Kidney (tissue), 14 donors: ENCODE measurements around the gene TFB1M. TPM values are rescaled to one million over a fixed set of nuclear protein-coding genes. Genes with fewer than 3 reads are reported as not detected.
"Not testable (repeated sequence)": the region's sequence is repeated elsewhere in the genome, so short reads cannot be mapped to it uniquely, and the experiment has no call there.

Experiments used
- DNase-seq, 5 donors: peaks; one replicate each; pipeline ENCODE4 v3.0.0-alpha.2; 2013 to 2020
- FAIRE-seq: peaks from 2 replicates; lab custom pipeline; 2012; peaks lifted over from hg19 to GRCh38; lab: Jason Lieb, UNC
- H3K27ac ChIP-seq, 2 donors: one replicate each; pipeline ENCODE4 v1.7.0; 2013; ENCODE audit warnings: low read depth in 2 of 2, low read length in 2 of 2, inconsistent platforms in 1 of 2
- H3K27me3 ChIP-seq: one replicate; pipeline ENCODE4 v1.7.1; 2013; ENCODE audit warnings: low read length, inconsistent platforms; ENCODE audit not compliant: control insufficient read depth, insufficient read depth
- H3K36me3 ChIP-seq, 3 donors: one replicate each; pipeline versions ENCODE4 v1.7.0 to v1.7.1; 2013; ENCODE audit warnings: low read length in 3 of 3, control low read depth in 1 of 3, inconsistent platforms in 1 of 3; ENCODE audit not compliant: insufficient read depth in 3 of 3, control insufficient read depth in 2 of 3
- H3K4me1 ChIP-seq, 3 donors: one replicate each; pipeline versions ENCODE4 v1.7.0 to v1.7.1; 2013; ENCODE audit warnings: low read length in 3 of 3, inconsistent platforms in 1 of 3, low read depth in 1 of 3; ENCODE audit not compliant: control insufficient read depth in 2 of 3, insufficient read depth in 2 of 3
- H3K4me3 ChIP-seq, 3 donors: one replicate each; pipeline versions ENCODE4 v1.7.0 to v1.8.1; 2013; ENCODE audit warnings: low read length in 3 of 3, control low read depth in 1 of 3, inconsistent platforms in 1 of 3
- H3K9ac ChIP-seq, 3 donors: one replicate each; pipeline versions ENCODE4 v1.7.0 to v1.7.1; 2013; ENCODE audit warnings: low read length in 3 of 3, control low read depth in 1 of 3, inconsistent platforms in 1 of 3
- H3K9me3 ChIP-seq, 3 donors: one replicate each; pipeline versions ENCODE4 v1.7.0 to v1.7.1; 2013; ENCODE audit warnings: low read length in 3 of 3, control low read depth in 1 of 3, inconsistent platforms in 1 of 3; ENCODE audit not compliant: control insufficient read depth in 2 of 3, insufficient read depth in 1 of 3
- intact Hi-C: fragments of 100-400 bp; cut with DNase I; formaldehyde crosslinking; loops from one replicate; pipeline ENCODE4 v1.11.1; 2022
- polyA plus RNA-seq: library from polyadenylated mRNA; stranded (reverse); fragments of 350-450 nt; fragmentation: Illumina TruSeq; extraction: RNeasy Lipid Tissue Mini Kit (QIAGEN cat#74804); gene quantifications from one replicate; pipeline ENCODE4 v1.2.3, GENCODE V29; 2014; ENCODE audit warnings: low read depth, low replicate concordance; ENCODE audit not compliant: insufficient read depth
- total RNA-seq: library from RNA; stranded (reverse); fragmentation: NEBNext Ultra II Directional; extraction: Animal tissue kit (Norgen Biotek cat#: 25700); gene quantifications from one replicate; pipeline ENCODE4 v1.2.1, GENCODE V29; 2021
- TF ChIP-seq, protein P1 (sequence below): IDR thresholded peaks from 3 replicates; pipeline ENCODE4 v1.5.1; 2012; ENCODE audit warnings: mild to moderate bottlenecking, moderate library complexity, borderline replicate concordance; ENCODE audit not compliant: insufficient read depth; ENCODE audit errors: extremely low read depth
- donor health status: control.
- donor health status: control.
- donor health status: control.
- donor health status: control.
- donor health status: control.
- donor health status: DM: yes; HTN: yes; CAD: no.
- donor health status: Normal renal cell carcinoma (clear cell type).

The TFB1M gene
- total and polyA plus RNA-seq, 2 donors from 2014 or later: 16.3 to 28.1 TPM

GRCh38 chr6:155219858-155220301, 94.4 kb downstream of the TFB1M start:
- Histone ChIP-seq H3K27ac (no peak overlapping the region), H3K4me3 (no peak overlapping the region), H3K27me3 (no peaks in the 10 kb centered on the region), H3K9me3 (no peaks in the 10 kb centered on the region), H3K4me1 (no peaks in the 10 kb centered on the region), H3K9ac (no peak overlapping the region), H3K36me3 (no peaks in the 10 kb centered on the region)
- intact Hi-C loops: no loop called here
- no peak for FAIRE-seq
- DNase-seq: no peak
- TF ChIP-seq, protein P1, sequence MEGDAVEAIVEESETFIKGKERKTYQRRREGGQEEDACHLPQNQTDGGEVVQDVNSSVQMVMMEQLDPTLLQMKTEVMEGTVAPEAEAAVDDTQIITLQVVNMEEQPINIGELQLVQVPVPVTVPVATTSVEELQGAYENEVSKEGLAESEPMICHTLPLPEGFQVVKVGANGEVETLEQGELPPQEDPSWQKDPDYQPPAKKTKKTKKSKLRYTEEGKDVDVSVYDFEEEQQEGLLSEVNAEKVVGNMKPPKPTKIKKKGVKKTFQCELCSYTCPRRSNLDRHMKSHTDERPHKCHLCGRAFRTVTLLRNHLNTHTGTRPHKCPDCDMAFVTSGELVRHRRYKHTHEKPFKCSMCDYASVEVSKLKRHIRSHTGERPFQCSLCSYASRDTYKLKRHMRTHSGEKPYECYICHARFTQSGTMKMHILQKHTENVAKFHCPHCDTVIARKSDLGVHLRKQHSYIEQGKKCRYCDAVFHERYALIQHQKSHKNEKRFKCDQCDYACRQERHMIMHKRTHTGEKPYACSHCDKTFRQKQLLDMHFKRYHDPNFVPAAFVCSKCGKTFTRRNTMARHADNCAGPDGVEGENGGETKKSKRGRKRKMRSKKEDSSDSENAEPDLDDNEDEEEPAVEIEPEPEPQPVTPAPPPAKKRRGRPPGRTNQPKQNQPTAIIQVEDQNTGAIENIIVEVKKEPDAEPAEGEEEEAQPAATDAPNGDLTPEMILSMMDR: no peak

DNA sequence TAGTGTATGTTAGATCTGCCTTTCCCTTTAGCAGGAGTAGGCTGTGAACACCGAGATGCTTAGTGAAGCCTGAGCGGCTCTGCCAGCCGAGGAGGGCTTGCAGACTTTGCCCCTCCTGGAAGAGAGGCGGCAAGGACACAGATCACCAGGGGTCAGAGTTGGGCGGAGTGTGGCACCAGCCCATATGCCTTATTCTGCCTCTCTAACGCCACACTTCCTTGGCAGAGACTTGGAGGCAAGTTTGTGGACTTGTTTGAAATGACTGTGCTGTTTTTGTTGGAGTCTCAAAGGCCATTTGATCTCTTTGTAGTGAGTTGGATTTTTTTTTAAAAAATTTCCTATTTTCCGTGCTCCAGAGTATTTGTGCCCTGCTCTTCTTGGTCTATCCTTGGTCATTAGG, 95.0 kb downstream of the TFB1M start:
- intact Hi-C loops: no loop called here
- DNase-seq (no peak), FAIRE-seq (no peak)
- no peaks in the 10 kb centered on the region for H3K27me3 ChIP-seq
- no peak overlapping the region for H3K4me3 ChIP-seq
- H3K27ac ChIP-seq: no peak overlapping the region
- TF ChIP-seq, protein P1: no peak
- no peak overlapping the region for H3K9ac ChIP-seq
- no peaks in the 10 kb centered on the region for H3K36me3 ChIP-seq
- no peaks in the 10 kb centered on the region for H3K9me3 ChIP-seq
- no peaks in the 10 kb centered on the region for H3K4me1 ChIP-seq

- H3K27ac ChIP-seq, H3K4me1 ChIP-seq, H3K36me3 ChIP-seq, H3K27me3 ChIP-seq, FAIRE-seq, H3K9me3 ChIP-seq, H3K4me3 ChIP-seq, H3K9ac ChIP-seq, intact Hi-C loops, DNase-seq: not testable (repeated sequence)
Measured at GRCh38 chr6:155218711-155219110, 95.6 kb downstream of the TFB1M start.

- Histone ChIP-seq H3K9ac (no peak overlapping the region), H3K36me3 (no peaks in the 10 kb centered on the region), H3K4me1 (peaks cover 0 to 2% (median 0%) of the 10 kb centered on the region in 3 donors), H3K27me3 (no peaks in the 10 kb centered on the region), H3K4me3 (no peak overlapping the region), H3K27ac (no peak overlapping the region), H3K9me3 (no peaks in the 10 kb centered on the region)
- DNase-seq (no peak), FAIRE-seq (no peak)
- intact Hi-C loops: no loop called here
- TF ChIP-seq, protein P1: no peak
Measured at GRCh38 chr6:155216312-155217046, 97.8 kb downstream of the TFB1M start.
